Astrocyte of the spinal cord (primary cell): Measurements from ENCODE around the gene MTM1.

Source experiments
- DNase-seq: peaks from one replicate; pipeline ENCODE4 v3.0.0; 2011; ENCODE audit warnings: low read depth, low spot score
- H3K4me3 ChIP-seq: 2 replicates; pipeline ENCODE4 v1.5.1; 2011; ENCODE audit warnings: low read depth, mild to moderate bottlenecking, low read length, moderate library complexity
- in situ Hi-C: cut with HindIII; loops from 2 replicates; pipeline ENCODE4 v1.10.0; 2017; ENCODE audit warnings: low sequenced_read_pairs
- TF ChIP-seq, protein P1 (sequence below): IDR thresholded peaks from 2 replicates; pipeline ENCODE4 v1.5.1; 2012; ENCODE audit warnings: low read depth, mild to moderate bottlenecking, low read length, inconsistent platforms

The MTM1 gene

DNA sequence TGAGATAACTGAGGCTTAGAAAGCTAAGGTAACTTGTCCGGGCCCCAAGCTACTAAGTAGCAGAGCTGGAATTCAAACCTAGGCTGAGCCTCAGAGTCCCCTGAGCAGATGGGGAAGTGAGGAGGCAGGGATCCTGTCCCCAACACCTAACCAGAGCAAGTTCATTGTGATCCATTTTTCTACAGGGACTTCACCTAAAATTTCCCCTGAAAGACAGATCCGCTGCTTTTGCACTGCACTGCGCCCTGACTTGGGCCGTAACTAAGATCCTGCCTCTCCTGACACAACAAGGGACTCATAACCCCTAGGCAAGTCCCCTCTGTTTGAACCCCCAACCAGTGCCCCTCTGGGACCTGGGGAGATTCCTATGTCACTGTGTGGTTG lies 25.6 kb upstream of the MTM1 start:
- in situ Hi-C loops: no loop called here
- DNase-seq: no peak
- H3K4me3 ChIP-seq: no peak overlapping the region
- TF ChIP-seq, protein P1, sequence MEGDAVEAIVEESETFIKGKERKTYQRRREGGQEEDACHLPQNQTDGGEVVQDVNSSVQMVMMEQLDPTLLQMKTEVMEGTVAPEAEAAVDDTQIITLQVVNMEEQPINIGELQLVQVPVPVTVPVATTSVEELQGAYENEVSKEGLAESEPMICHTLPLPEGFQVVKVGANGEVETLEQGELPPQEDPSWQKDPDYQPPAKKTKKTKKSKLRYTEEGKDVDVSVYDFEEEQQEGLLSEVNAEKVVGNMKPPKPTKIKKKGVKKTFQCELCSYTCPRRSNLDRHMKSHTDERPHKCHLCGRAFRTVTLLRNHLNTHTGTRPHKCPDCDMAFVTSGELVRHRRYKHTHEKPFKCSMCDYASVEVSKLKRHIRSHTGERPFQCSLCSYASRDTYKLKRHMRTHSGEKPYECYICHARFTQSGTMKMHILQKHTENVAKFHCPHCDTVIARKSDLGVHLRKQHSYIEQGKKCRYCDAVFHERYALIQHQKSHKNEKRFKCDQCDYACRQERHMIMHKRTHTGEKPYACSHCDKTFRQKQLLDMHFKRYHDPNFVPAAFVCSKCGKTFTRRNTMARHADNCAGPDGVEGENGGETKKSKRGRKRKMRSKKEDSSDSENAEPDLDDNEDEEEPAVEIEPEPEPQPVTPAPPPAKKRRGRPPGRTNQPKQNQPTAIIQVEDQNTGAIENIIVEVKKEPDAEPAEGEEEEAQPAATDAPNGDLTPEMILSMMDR: no peak

DNA sequence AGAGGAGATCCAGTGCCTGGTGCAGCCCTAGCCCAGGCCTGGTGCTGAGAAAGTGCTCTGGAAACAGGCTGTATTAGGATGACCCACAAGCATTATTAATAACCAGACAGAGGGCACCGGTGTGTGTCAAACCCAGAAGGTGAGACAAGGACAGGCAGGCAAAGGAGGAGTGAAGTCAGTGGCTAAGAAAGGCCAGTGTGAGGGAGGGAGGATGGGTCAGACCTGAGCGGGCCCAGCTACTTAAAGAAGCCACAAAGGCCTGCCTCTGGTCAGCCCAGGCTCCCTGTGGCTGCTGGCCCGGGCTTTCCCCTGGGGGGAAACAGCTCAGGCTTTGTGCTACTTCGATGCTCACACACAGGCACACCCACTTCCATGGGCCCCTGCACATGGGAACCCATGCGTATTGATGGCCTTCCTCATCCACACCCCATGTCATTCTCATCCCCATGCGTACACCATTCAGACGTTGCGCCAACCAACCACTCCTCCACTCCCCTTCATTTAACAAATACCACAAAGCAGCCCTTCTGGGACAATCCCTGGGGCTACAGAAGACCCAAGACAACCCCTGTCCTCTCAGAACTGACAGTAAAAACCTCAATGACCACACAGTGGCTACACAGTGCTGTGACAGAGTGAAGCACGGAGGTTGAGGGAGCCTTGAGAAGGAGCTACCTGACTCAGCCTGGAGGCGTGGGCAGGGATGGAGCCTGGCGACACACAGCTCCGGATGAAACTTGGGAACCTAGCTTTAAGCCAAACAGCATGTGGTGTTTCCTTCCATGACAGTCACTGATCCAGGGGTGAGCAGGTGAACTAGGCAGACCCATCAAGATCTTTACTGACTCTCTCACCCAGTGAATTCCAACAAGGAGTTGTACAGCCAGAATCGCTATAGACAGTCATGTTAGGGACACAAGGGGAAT lies 24.9 kb upstream of the MTM1 start:
- no peak overlapping the region for H3K4me3 ChIP-seq
- TF ChIP-seq, protein P1: no peak
- in situ Hi-C loops: no loop called here
- DNase-seq: no peak

DNA sequence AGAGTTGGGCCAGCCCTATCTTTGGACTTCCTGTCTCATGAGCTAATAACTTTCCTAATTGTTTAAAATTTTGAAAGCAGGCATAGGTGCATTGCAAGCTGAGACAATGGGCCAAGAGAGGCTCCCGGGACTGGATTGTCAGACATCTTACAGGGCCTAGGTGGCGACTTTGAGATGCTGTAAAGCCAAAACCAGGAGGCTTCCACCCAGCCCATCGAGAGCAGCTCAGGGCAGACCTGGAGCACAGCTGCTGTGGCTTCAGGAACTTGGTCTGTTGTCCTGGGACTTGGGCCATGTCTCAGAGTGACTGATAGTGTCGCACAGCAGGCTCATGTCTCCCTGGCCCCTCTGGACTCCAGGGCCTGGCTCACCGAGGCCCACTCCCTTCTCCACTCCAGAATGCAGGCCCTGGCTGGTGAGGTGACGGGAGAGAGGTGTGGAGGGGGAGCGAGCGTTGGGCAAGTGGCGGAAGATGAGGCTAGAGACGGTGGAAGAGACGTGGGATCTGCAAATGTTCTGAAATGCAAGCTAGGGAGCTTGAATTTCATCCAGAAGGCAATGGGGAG lies 24.1 kb upstream of the MTM1 start:
- no peak for DNase-seq
- in situ Hi-C loops: no loop called here
- H3K4me3 ChIP-seq: no peak overlapping the region
- TF ChIP-seq, protein P1: peak; percentile 2

DNA sequence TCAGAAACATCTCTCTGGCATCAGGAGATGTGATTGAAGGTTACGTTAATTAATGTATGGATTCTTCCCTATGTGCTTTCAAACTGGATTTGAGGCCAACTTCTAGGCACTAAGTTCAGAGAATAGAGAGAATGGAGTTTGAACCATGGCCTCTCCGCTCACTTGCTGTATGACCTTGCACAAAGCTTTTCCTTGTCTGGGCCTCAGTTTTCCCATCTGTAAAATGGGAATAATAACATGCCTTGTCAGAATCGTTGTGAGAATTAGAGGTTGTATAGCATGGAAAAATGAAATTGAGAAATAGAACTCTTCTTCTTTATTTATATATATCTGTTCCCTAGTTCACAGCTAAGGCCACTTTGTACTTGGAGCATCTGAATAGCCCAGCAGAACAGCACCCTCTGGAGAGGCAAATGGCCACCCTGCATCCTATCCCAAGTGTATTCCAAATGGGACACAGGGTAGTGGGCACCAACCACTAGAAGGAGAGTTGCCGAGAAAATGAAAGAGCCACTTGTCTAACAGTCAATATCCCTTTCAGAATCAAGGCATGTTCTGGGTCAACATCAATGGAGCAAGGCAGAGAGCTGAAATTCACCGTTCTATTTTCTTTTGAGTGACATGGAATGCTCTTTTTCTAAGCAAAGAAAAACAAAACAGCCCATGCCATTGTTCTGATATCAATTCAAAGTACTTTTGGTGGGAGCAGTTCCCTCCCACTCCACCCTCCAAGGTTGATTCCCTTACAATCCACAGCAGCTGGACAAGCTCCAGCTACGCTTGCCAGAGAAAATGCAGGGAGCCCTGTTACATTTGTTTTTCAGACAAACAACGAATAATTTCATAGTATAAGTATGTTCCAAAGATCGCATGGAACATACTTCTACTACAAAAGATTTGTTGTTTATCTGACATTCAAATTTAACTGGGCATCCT lies 23.3 kb upstream of the MTM1 start:
- DNase-seq: no peak
- in situ Hi-C loops: no loop called here
- TF ChIP-seq, protein P1: no peak
- no peak overlapping the region for H3K4me3 ChIP-seq

DNA sequence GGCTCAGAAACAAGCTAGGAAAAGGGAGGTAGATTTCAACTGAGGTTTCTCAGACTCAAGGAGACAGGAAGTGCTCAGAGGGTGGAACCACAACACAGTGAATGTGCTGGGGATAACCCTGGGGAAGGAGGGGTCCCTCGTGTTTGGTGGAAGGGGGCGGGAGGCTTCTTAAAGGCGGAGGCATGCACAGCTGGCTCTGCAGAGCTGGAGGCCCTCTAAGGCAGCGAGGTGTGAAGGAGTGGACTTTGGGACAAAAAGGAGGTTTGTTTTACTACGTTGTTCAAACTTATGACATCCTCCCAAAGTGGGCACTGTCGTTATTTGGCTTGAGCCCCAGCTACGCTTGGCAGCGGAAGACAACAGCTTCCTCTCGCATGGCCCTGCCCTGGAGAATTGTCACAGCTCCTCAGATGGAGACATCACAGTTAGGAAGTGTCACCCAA lies 21.7 kb upstream of the MTM1 start:
- in situ Hi-C loops: no loop called here
- TF ChIP-seq, protein P1: no peak
- H3K4me3 ChIP-seq: no peak overlapping the region
- no peak for DNase-seq
